ENCODE data around the gene RAB11B. TPM values are rescaled to one million over a fixed set of nuclear protein-coding genes. Genes with fewer than 3 reads are reported as not detected.

RAB11B gene
- total and polyA plus RNA-seq, 8 donors: 47.7 to 116 (median 79.4) TPM

DNA sequence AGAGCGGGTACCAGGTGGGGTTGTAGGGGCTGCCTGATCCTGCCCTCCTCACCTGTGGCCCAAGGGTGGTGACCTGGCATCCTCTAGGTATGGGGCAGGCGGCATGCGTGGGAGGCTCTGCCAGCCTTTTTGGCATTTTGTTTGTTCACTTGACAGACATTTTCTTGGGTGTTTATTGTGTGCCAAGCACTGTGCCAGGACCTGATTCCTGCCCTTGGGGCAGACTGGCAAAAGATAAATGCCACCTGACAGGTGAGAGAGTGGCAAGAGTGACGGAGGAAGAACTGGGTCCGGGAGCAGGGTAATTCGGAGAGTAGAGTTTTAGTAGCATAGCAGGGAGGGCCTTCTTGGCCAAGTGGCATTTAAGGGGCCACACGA lies 6.0 kb downstream of the RAB11B start:
- Histone ChIP-seq H3K9me3 (no peaks in the 10 kb centered on the region), H3K36me3 (peaks cover 15 to 33% (median 30%) of the 10 kb centered on the region in 4 donors), H3K4me1 (peaks cover 56 to 75% (median 72%) of the 10 kb centered on the region in 4 donors), H3K27ac (peak overlapping the region in 2 of 5 donors; percentile 100), H3K4me3 (no peak overlapping the region), H3K27me3 (no peaks in the 10 kb centered on the region)
- TF ChIP-seq EP300 (IDR thresholded peaks at IDR 0.05): no peak
- no peak for TF ChIP-seq POLR2AphosphoS5 (IDR thresholded peaks at IDR 0.05)
- TF ChIP-seq POLR2A (IDR thresholded peaks at IDR 0.05): no peak
- TF ChIP-seq CTCF (IDR thresholded peaks at IDR 0.05): no peak
- 73 to 85% (median 78%) methylated on average over 7 of the region's 7 CpGs for WGBS, 5 donors
- intact Hi-C loops (cut with DNase I; ENCODE audit: low total_unique reads): no loop called here
- DNase-seq: no peak

DNA sequence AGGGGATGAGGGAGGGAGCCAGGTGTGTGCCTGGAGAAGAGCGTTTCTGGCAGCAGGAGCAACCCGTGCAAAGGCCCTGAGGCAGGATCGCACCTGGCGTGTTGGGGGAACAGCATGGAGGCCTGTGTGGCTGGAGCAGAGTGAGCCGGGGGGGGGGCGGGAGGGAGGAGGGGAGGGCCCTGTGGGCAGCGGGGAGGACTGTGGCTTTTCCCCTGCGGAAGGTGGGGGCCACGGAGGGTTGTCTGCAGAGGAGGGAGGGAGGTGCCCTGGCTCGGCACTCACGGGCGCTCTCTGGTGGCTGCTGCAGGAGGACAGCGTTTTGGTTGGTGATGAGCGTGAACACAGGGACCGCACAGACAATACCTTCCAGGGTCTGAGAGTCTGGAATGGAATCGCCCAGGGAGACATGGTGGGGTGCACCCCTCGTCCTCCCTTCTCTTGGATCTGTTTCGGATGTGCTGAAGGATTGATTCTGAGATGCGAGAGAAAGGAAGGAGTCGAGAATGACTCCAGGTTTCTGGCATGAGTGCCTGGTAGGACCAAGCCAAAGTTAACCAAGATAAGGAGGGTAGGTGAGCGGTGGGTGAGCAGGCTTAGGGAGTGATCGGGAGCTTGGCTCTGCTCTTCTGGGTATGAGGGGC lies 6.5 kb downstream of the RAB11B start:
- Histone ChIP-seq H3K9me3 (no peaks in the 10 kb centered on the region), H3K27me3 (no peaks in the 10 kb centered on the region), H3K27ac (peak overlapping the region in 4 of 5 donors; percentile 11 to 100 (median 48)), H3K4me3 (no peak overlapping the region), H3K36me3 (peaks cover 18 to 38% (median 34%) of the 10 kb centered on the region in 4 donors), H3K4me1 (peaks cover 51 to 69% (median 67%) of the 10 kb centered on the region in 4 donors)
- TF ChIP-seq POLR2AphosphoS5 (IDR thresholded peaks at IDR 0.05): peak in 1 of 3 donors; percentile 24
- no peak for TF ChIP-seq POLR2A (IDR thresholded peaks at IDR 0.05)
- TF ChIP-seq CTCF (IDR thresholded peaks at IDR 0.05): peak in 4 of 7 experiments; percentile 35 to 68 (median 56)
- intact Hi-C loops (cut with DNase I; ENCODE audit: low total_unique reads): no loop called here
- peak; percentile 75 to 80 for DNase-seq
- WGBS, 5 donors: 34 to 59% (median 42%) methylated on average over 17 to 22 of the region's 22 CpGs

GRCh38 chr19:8397271-8397670 lies 7.1 kb downstream of the RAB11B start:
- no peak for DNase-seq
- intact Hi-C loops (cut with DNase I; ENCODE audit: low total_unique reads): no loop called here
- TF ChIP-seq POLR2AphosphoS5 (IDR thresholded peaks at IDR 0.05) (no peak), EP300 (IDR thresholded peaks at IDR 0.05) (no peak), CTCF (IDR thresholded peaks at IDR 0.05) (no peak), POLR2A (IDR thresholded peaks at IDR 0.05) (no peak)
- peaks cover 24 to 44% (median 40%) of the 10 kb centered on the region in 4 donors for H3K36me3 ChIP-seq
- H3K27ac ChIP-seq: peak overlapping the region in 4 of 5 donors; percentile 11 to 100 (median 48)
- H3K4me3 ChIP-seq: no peak overlapping the region
- H3K27me3 ChIP-seq: no peaks in the 10 kb centered on the region
- peaks cover 45 to 64% (median 61%) of the 10 kb centered on the region in 4 donors for H3K4me1 ChIP-seq
- no peaks in the 10 kb centered on the region for H3K9me3 ChIP-seq
- 48 to 54% (median 51%) methylated on average over 7 of the region's 7 CpGs for WGBS, 5 donors

DNA sequence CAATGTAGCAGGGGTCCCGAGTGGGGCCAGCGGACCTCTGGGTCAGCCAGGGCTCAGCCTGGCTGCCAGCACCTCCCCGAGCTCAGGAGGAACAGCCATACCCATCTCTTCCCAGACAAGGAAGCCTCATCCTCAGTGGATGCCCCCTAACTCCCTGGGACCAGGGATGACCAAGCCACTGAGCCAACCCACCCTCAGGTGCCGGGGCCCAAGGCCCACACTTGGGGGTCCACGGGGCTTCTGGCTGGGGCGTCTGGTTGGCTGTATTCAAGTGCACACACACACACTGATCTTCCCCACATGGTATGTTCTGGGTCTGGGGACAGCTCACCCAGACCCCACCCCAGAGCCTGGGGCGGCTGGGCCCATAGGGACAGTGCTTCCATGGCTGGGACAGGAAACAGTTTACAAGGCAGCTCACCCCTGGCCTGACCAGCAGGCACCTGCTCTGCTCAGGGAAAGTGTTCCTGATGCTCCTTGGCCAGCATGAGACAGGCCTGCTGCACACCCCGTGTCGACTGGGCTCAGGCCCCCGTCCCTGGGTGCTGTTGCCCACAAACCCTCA lies 7.7 kb downstream of the RAB11B start:
- H3K4me3 ChIP-seq: no peak overlapping the region
- H3K27ac ChIP-seq: peak overlapping the region in 3 of 5 donors; percentile 37 to 100 (median 60)
- H3K27me3 ChIP-seq: no peaks in the 10 kb centered on the region
- intact Hi-C loops (cut with DNase I; ENCODE audit: low total_unique reads): no loop called here
- WGBS, 5 donors: 69 to 86% (median 79%) methylated on average over 6 to 10 of the region's 10 CpGs
- TF ChIP-seq EP300 (IDR thresholded peaks at IDR 0.05) (no peak), CTCF (IDR thresholded peaks at IDR 0.05) (no peak), POLR2A (IDR thresholded peaks at IDR 0.05) (no peak), POLR2AphosphoS5 (IDR thresholded peaks at IDR 0.05) (no peak)
- no peaks in the 10 kb centered on the region for H3K9me3 ChIP-seq
- peaks cover 40 to 58% (median 56%) of the 10 kb centered on the region in 4 donors for H3K4me1 ChIP-seq
- DNase-seq: no peak
- H3K36me3 ChIP-seq: peaks cover 30 to 49% (median 45%) of the 10 kb centered on the region in 4 donors

All from stomach (tissue), 9 donors.